H9 (cell line): ENCODE measurements around the gene SERPINB10. TPM values are rescaled to one million over a fixed set of nuclear protein-coding genes. Genes with fewer than 3 reads are reported as not detected.

ENCODE experiments used
- DNase-seq: peaks from one replicate; pipeline ENCODE4 v3.0.0-alpha.2; 2017
- H2AFZ ChIP-seq: one replicate; pipeline ENCODE4 v1.6.1; 2013; ENCODE audit warnings: mild to moderate bottlenecking, low read length, control low read depth, moderate library complexity
- H2AK5ac ChIP-seq: 2 replicates; pipeline ENCODE4 v1.6.1; 2013; ENCODE audit warnings: low read length, control low read depth, mixed read lengths; ENCODE audit not compliant: insufficient read length
- H2BK120ac ChIP-seq: one replicate; pipeline ENCODE4 v1.6.1; 2013; ENCODE audit warnings: low read depth, mild to moderate bottlenecking, low read length, control low read depth, inconsistent platforms; ENCODE audit not compliant: poor library complexity, severe bottlenecking
- H2BK12ac ChIP-seq: 2 replicates; pipeline ENCODE4 v1.6.1; 2013; ENCODE audit warnings: low read length, control low read depth, mixed read lengths, low read depth; ENCODE audit not compliant: insufficient read length
- H2BK15ac ChIP-seq: 2 replicates; pipeline ENCODE4 v1.6.1; 2013; ENCODE audit warnings: low read depth, low read length, control low read depth
- H2BK20ac ChIP-seq: one replicate; pipeline ENCODE4 v1.6.1; 2013; ENCODE audit warnings: low read depth, mild to moderate bottlenecking, low read length, control low read depth, inconsistent platforms; ENCODE audit not compliant: poor library complexity, severe bottlenecking
- H2BK5ac ChIP-seq: 2 replicates; pipeline ENCODE4 v1.6.1; 2013; ENCODE audit warnings: low read length, control low read depth, mixed read lengths; ENCODE audit not compliant: insufficient read length
- H3K14ac ChIP-seq: 2 replicates; pipeline ENCODE4 v1.6.1; 2013; ENCODE audit warnings: low read length, control low read depth; ENCODE audit not compliant: insufficient read depth
- H3K18ac ChIP-seq: 2 replicates; pipeline ENCODE4 v1.6.1; 2013; ENCODE audit warnings: low read depth, mild to moderate bottlenecking, mixed read lengths, low read length, control low read depth; ENCODE audit not compliant: insufficient read length
- H3K23ac ChIP-seq: 2 replicates; pipeline ENCODE4 v1.6.1; 2013; ENCODE audit warnings: low read length, control low read depth, mixed read lengths, low read depth; ENCODE audit not compliant: insufficient read length
- H3K23me2 ChIP-seq: 2 replicates; pipeline ENCODE4 v1.6.1; 2013; ENCODE audit warnings: low read depth, mild to moderate bottlenecking, mixed read lengths, low read length, control low read depth; ENCODE audit not compliant: insufficient read length, poor library complexity, severe bottlenecking
- H3K27ac ChIP-seq: 2 replicates; pipeline ENCODE4 v1.5.1; 2013; ENCODE audit warnings: low read length, control low read depth, mixed read lengths, low read depth; ENCODE audit not compliant: insufficient read length
- H3K27me3 ChIP-seq: 2 replicates; pipeline ENCODE4 v1.6.1; 2013; ENCODE audit warnings: low read length, control low read depth, inconsistent platforms; ENCODE audit not compliant: insufficient read depth
- H3K4ac ChIP-seq: 2 replicates; pipeline ENCODE4 v1.6.1; 2013; ENCODE audit warnings: low read depth, mild to moderate bottlenecking, control low read depth, inconsistent platforms, low read length, moderate library complexity
- H3K4me1 ChIP-seq: 2 replicates; pipeline ENCODE4 v1.6.1; 2013; ENCODE audit warnings: low read length, control low read depth, inconsistent platforms; ENCODE audit not compliant: insufficient read depth
- H3K4me2 ChIP-seq: 2 replicates; pipeline ENCODE4 v1.6.1; 2013; ENCODE audit warnings: low read length, control low read depth, mixed read lengths; ENCODE audit not compliant: insufficient read length, insufficient read depth
- H3K56ac ChIP-seq: 2 replicates; pipeline ENCODE4 v1.6.1; 2013; ENCODE audit warnings: low read depth, mild to moderate bottlenecking, mixed read lengths, low read length, control low read depth; ENCODE audit not compliant: insufficient read length
- H3K79me1 ChIP-seq: 2 replicates; pipeline ENCODE4 v1.6.1; 2013; ENCODE audit warnings: low read depth, mild to moderate bottlenecking, moderate library complexity, low read length, control low read depth, inconsistent platforms; ENCODE audit not compliant: insufficient read depth, poor library complexity, severe bottlenecking
- H3K79me2 ChIP-seq: 2 replicates; pipeline ENCODE4 v1.6.1; 2013; ENCODE audit warnings: low read length, control low read depth, inconsistent platforms; ENCODE audit not compliant: insufficient read depth
- H3K9ac ChIP-seq: 2 replicates; pipeline ENCODE4 v1.6.1; 2013; ENCODE audit warnings: low read length, control low read depth, mixed read lengths; ENCODE audit not compliant: insufficient read length; ENCODE audit errors: extremely low read depth
- H3K9me3 ChIP-seq: one replicate; pipeline ENCODE4 v1.6.1; 2013; ENCODE audit warnings: low read depth, low read length, inconsistent platforms; ENCODE audit not compliant: control insufficient read depth
- H3T11ph ChIP-seq: one replicate; pipeline ENCODE4 v1.6.1; 2013; ENCODE audit warnings: mild to moderate bottlenecking, low read length, control low read depth, inconsistent platforms
- H4K20me1 ChIP-seq: one replicate; pipeline ENCODE4 v1.6.1; 2013; ENCODE audit not compliant: control insufficient read depth, insufficient read length, insufficient read depth
- H4K5ac ChIP-seq: 2 replicates; pipeline ENCODE4 v1.6.1; 2013; ENCODE audit warnings: low read depth, mild to moderate bottlenecking, mixed read lengths, low read length, control low read depth; ENCODE audit not compliant: insufficient read length
- H4K8ac ChIP-seq: replicated peaks from 2 replicates; pipeline ENCODE4 v1.6.1; 2013; ENCODE audit warnings: low read length, control low read depth, mixed read lengths, low read depth; ENCODE audit not compliant: insufficient read length
- H4K91ac ChIP-seq: 2 replicates; pipeline ENCODE4 v1.6.1; 2013; ENCODE audit warnings: low read depth, mild to moderate bottlenecking, moderate library complexity, mixed read lengths, low read length, control low read depth; ENCODE audit not compliant: insufficient read length
- H3K27ac Mint-ChIP-seq, 3 experiments: 2 replicates in 2 of 3; 3 replicates in 1 of 3; pipeline ENCODE4 v1.8.0; 2020 to 2021; ENCODE audit warnings: mixed read lengths in 3 of 3, mild to moderate bottlenecking in 1 of 3, moderate library complexity in 1 of 3
- H3K27me3 Mint-ChIP-seq: 2 replicates; pipeline ENCODE4 v1.8.0; 2021; ENCODE audit warnings: low read depth, mild to moderate bottlenecking, moderate library complexity, mixed read lengths
- H3K36me3 Mint-ChIP-seq, 3 experiments: 2 replicates in 2 of 3; 3 replicates in 1 of 3; pipeline ENCODE4 v1.8.0; 2020 to 2021; ENCODE audit warnings: low read depth in 3 of 3, mixed read lengths in 3 of 3; ENCODE audit not compliant: insufficient read depth in 1 of 3
- H3K4me1 Mint-ChIP-seq, 2 experiments: 2 replicates each; pipeline ENCODE4 v1.8.0; 2020; ENCODE audit warnings: mixed read lengths in 2 of 2
- H3K4me3 Mint-ChIP-seq, 2 experiments: 2 replicates in 1 of 2; 3 replicates in 1 of 2; pipeline ENCODE4 v1.8.0; 2020 to 2021; ENCODE audit warnings: mild to moderate bottlenecking in 2 of 2, mixed read lengths in 2 of 2, moderate library complexity in 1 of 2
- H3K9me3 Mint-ChIP-seq, 2 experiments: 2 replicates in 1 of 2; 3 replicates in 1 of 2; pipeline ENCODE4 v1.8.0; 2020; ENCODE audit warnings: mild to moderate bottlenecking in 2 of 2, mixed read lengths in 2 of 2, moderate library complexity in 1 of 2
- WGBS: extraction: QIAGEN DNeasy Blood & Tissue Kit; methylation state at CpG from one replicate; pipeline ENCODE4 v1.1.7; 2013; ENCODE audit warnings: missing lambda C conversion rate, low lambda C conversion rate, mixed read lengths; ENCODE audit not compliant: insufficient read length; ENCODE audit errors: extremely low coverage; 5-methylcytosine and 5-hydroxymethylcytosine counted together
- total RNA-seq: library from RNA; stranded (reverse); gene quantifications from 2 replicates; pipeline ENCODE4 v1.2.1, GENCODE V29; 2021
- TF ChIP-seq, protein P1 (sequence below): fragments of 200-600 bp; sonication (generic); conservative IDR thresholded peaks from 3 replicates; pipeline ENCODE4 v1.8.0; 2021; ENCODE audit warnings: antibody characterized with exemption, mild to moderate bottlenecking

The SERPINB10 gene
- total RNA-seq, 1 experiment from 2014 or later: not detected

- no peaks in the 10 kb centered on the region for H3K79me2 ChIP-seq
- TF ChIP-seq, protein P1, sequence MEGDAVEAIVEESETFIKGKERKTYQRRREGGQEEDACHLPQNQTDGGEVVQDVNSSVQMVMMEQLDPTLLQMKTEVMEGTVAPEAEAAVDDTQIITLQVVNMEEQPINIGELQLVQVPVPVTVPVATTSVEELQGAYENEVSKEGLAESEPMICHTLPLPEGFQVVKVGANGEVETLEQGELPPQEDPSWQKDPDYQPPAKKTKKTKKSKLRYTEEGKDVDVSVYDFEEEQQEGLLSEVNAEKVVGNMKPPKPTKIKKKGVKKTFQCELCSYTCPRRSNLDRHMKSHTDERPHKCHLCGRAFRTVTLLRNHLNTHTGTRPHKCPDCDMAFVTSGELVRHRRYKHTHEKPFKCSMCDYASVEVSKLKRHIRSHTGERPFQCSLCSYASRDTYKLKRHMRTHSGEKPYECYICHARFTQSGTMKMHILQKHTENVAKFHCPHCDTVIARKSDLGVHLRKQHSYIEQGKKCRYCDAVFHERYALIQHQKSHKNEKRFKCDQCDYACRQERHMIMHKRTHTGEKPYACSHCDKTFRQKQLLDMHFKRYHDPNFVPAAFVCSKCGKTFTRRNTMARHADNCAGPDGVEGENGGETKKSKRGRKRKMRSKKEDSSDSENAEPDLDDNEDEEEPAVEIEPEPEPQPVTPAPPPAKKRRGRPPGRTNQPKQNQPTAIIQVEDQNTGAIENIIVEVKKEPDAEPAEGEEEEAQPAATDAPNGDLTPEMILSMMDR: no peak
- no peak overlapping the region for H2BK12ac ChIP-seq
- H2BK20ac ChIP-seq: no peak overlapping the region
- no peak overlapping the region for H3T11ph ChIP-seq
- no peak overlapping the region for H2BK5ac ChIP-seq
- H3K4me1 ChIP-seq: no peaks in the 10 kb centered on the region
- WGBS: no CpG with 5 or more reads among the region's 4 CpGs
- H3K9me3 Mint-ChIP-seq: no peaks in the 10 kb centered on the region
- H3K4ac ChIP-seq: no peak overlapping the region
- no peak overlapping the region for H3K27ac ChIP-seq
- no peaks in the 10 kb centered on the region for H3K36me3 Mint-ChIP-seq
- H4K5ac ChIP-seq: no peak overlapping the region
- no peaks in the 10 kb centered on the region for H4K20me1 ChIP-seq
- no peak overlapping the region for H4K91ac ChIP-seq
- H2BK120ac ChIP-seq: no peak overlapping the region
- no peak overlapping the region for H3K23ac ChIP-seq
- no peak overlapping the region for H3K14ac ChIP-seq
- no peak overlapping the region for H2AK5ac ChIP-seq
- no peak overlapping the region for H3K4me3 Mint-ChIP-seq
- no peaks in the 10 kb centered on the region for H3K27me3 Mint-ChIP-seq
- no peaks in the 10 kb centered on the region for H3K27me3 ChIP-seq
- no peaks in the 10 kb centered on the region for H3K23me2 ChIP-seq
- H3K18ac ChIP-seq: no peak overlapping the region
- H3K9me3 ChIP-seq: no peaks in the 10 kb centered on the region
- H3K79me1 ChIP-seq: no peaks in the 10 kb centered on the region
- H2AFZ ChIP-seq: no peak overlapping the region
- no peak for DNase-seq
- no peak overlapping the region for H4K8ac ChIP-seq
- H3K27ac Mint-ChIP-seq: no peak overlapping the region
- no peak overlapping the region for H2BK15ac ChIP-seq
- H3K4me1 Mint-ChIP-seq: no peaks in the 10 kb centered on the region
- H3K56ac ChIP-seq: no peak overlapping the region
- no peak overlapping the region for H3K9ac ChIP-seq
- H3K4me2 ChIP-seq: no peak overlapping the region
These were observed 15.2 kb upstream of the SERPINB10 start for GRCh38 chr18:63892566-63892965.
